HG03432 (cell line): ENCODE data around the gene CALD1.
"Not testable (repeated sequence)": the region's sequence is repeated elsewhere in the genome, so short reads cannot be mapped to it uniquely, and the experiment has no call there.

ENCODE experiments used
- ATAC-seq: cut with Tn5 transposase; IDR thresholded peaks from one replicate; pipeline ENCODE4 v1.9.1; 2021; ENCODE audit warnings: mild to moderate bottlenecking, moderate library complexity; ENCODE audit not compliant: unreplicated experiment

Gene CALD1

GRCh38 chr7:134945691-134946090 lies 166.3 kb downstream of the CALD1 start:
- no peak for ATAC-seq

GRCh38 chr7:134946260-134946659 lies 166.8 kb downstream of the CALD1 start:
- peak; percentile 51 for ATAC-seq

- no peak for ATAC-seq
Measured at GRCh38 chr7:134947329-134947728, 167.9 kb downstream of the CALD1 start.

GRCh38 chr7:134947831-134948230 lies 168.4 kb downstream of the CALD1 start:
- no peak for ATAC-seq

GRCh38 chr7:134948246-134948645 lies 168.8 kb downstream of the CALD1 start:
- no peak for ATAC-seq

GRCh38 chr7:134948736-134949135 lies 169.3 kb downstream of the CALD1 start:
- no peak for ATAC-seq

GRCh38 chr7:134949171-134949570 lies 169.7 kb downstream of the CALD1 start:
- ATAC-seq, result no peak

- no peak for ATAC-seq
Measured at GRCh38 chr7:134954197-134955082, 175.0 kb downstream of the CALD1 start.

GRCh38 chr7:134957005-134957404 lies 177.6 kb downstream of the CALD1 start:
- ATAC-seq, result no peak

- no peak for ATAC-seq
Measured at GRCh38 chr7:134959810-134960209, 180.4 kb downstream of the CALD1 start.

GRCh38 chr7:134962270-134962780 lies 182.9 kb downstream of the CALD1 start:
- ATAC-seq, result no peak

GRCh38 chr7:134963036-134963435 lies 183.6 kb downstream of the CALD1 start:
- no peak for ATAC-seq

GRCh38 chr7:134966691-134967090 lies 187.3 kb downstream of the CALD1 start:
- ATAC-seq, result no peak

GRCh38 chr7:134968110-134968509 lies 188.7 kb downstream of the CALD1 start:
- no peak for ATAC-seq

- not testable (repeated sequence) for ATAC-seq
Measured at GRCh38 chr7:134981645-134982044, 202.2 kb downstream of the CALD1 start.

- ATAC-seq, result peak; percentile 50
Measured at GRCh38 chr7:134985894-134986362, 206.5 kb downstream of the CALD1 start.

- ATAC-seq, result peak; percentile 95
Measured at GRCh38 chr7:134986363-134987251, 207.2 kb downstream of the CALD1 start, which contains the start of gene AGBL3. Gene AGBL3, plus strand, starts transcription at chr7:134986508. Its CDS starts 1,426 bp downstream, at chr7:134987934.

- no peak for ATAC-seq
Measured at GRCh38 chr7:134988161-134988560, 208.7 kb downstream of the CALD1 start.

GRCh38 chr7:134991469-134992339 lies 212.3 kb downstream of the CALD1 start:
- no peak for ATAC-seq

- peak; percentile 63 for ATAC-seq
Measured at GRCh38 chr7:134992626-134993179, 213.3 kb downstream of the CALD1 start.
